H9 (cell line): Measurements from ENCODE around the gene ZFR2. TPM values are rescaled to one million over a fixed set of nuclear protein-coding genes. Genes with fewer than 3 reads are reported as not detected.
A peak's percentile ranks its signal among the peaks of the same experiment; 100 is the strongest.

ENCODE experiments used
- DNase-seq: peaks from one replicate; pipeline ENCODE4 v3.0.0-alpha.2; 2017
- H2AFZ ChIP-seq: one replicate; pipeline ENCODE4 v1.6.1; 2013; ENCODE audit warnings: mild to moderate bottlenecking, low read length, control low read depth, moderate library complexity
- H2AK5ac ChIP-seq: 2 replicates; pipeline ENCODE4 v1.6.1; 2013; ENCODE audit warnings: low read length, control low read depth, mixed read lengths; ENCODE audit not compliant: insufficient read length
- H2BK120ac ChIP-seq: one replicate; pipeline ENCODE4 v1.6.1; 2013; ENCODE audit warnings: low read depth, mild to moderate bottlenecking, low read length, control low read depth, inconsistent platforms; ENCODE audit not compliant: poor library complexity, severe bottlenecking
- H2BK12ac ChIP-seq: 2 replicates; pipeline ENCODE4 v1.6.1; 2013; ENCODE audit warnings: low read length, control low read depth, mixed read lengths, low read depth; ENCODE audit not compliant: insufficient read length
- H2BK15ac ChIP-seq: 2 replicates; pipeline ENCODE4 v1.6.1; 2013; ENCODE audit warnings: low read depth, low read length, control low read depth
- H2BK20ac ChIP-seq: one replicate; pipeline ENCODE4 v1.6.1; 2013; ENCODE audit warnings: low read depth, mild to moderate bottlenecking, low read length, control low read depth, inconsistent platforms; ENCODE audit not compliant: poor library complexity, severe bottlenecking
- H2BK5ac ChIP-seq: 2 replicates; pipeline ENCODE4 v1.6.1; 2013; ENCODE audit warnings: low read length, control low read depth, mixed read lengths; ENCODE audit not compliant: insufficient read length
- H3K14ac ChIP-seq: 2 replicates; pipeline ENCODE4 v1.6.1; 2013; ENCODE audit warnings: low read length, control low read depth; ENCODE audit not compliant: insufficient read depth
- H3K18ac ChIP-seq: 2 replicates; pipeline ENCODE4 v1.6.1; 2013; ENCODE audit warnings: low read depth, mild to moderate bottlenecking, mixed read lengths, low read length, control low read depth; ENCODE audit not compliant: insufficient read length
- H3K23ac ChIP-seq: 2 replicates; pipeline ENCODE4 v1.6.1; 2013; ENCODE audit warnings: low read length, control low read depth, mixed read lengths, low read depth; ENCODE audit not compliant: insufficient read length
- H3K23me2 ChIP-seq: 2 replicates; pipeline ENCODE4 v1.6.1; 2013; ENCODE audit warnings: low read depth, mild to moderate bottlenecking, mixed read lengths, low read length, control low read depth; ENCODE audit not compliant: insufficient read length, poor library complexity, severe bottlenecking
- H3K27ac ChIP-seq: 2 replicates; pipeline ENCODE4 v1.5.1; 2013; ENCODE audit warnings: low read length, control low read depth, mixed read lengths, low read depth; ENCODE audit not compliant: insufficient read length
- H3K27me3 ChIP-seq: 2 replicates; pipeline ENCODE4 v1.6.1; 2013; ENCODE audit warnings: low read length, control low read depth, inconsistent platforms; ENCODE audit not compliant: insufficient read depth
- H3K4ac ChIP-seq: 2 replicates; pipeline ENCODE4 v1.6.1; 2013; ENCODE audit warnings: low read depth, mild to moderate bottlenecking, control low read depth, inconsistent platforms, low read length, moderate library complexity
- H3K4me1 ChIP-seq: 2 replicates; pipeline ENCODE4 v1.6.1; 2013; ENCODE audit warnings: low read length, control low read depth, inconsistent platforms; ENCODE audit not compliant: insufficient read depth
- H3K4me2 ChIP-seq: 2 replicates; pipeline ENCODE4 v1.6.1; 2013; ENCODE audit warnings: low read length, control low read depth, mixed read lengths; ENCODE audit not compliant: insufficient read length, insufficient read depth
- H3K56ac ChIP-seq: 2 replicates; pipeline ENCODE4 v1.6.1; 2013; ENCODE audit warnings: low read depth, mild to moderate bottlenecking, mixed read lengths, low read length, control low read depth; ENCODE audit not compliant: insufficient read length
- H3K79me1 ChIP-seq: 2 replicates; pipeline ENCODE4 v1.6.1; 2013; ENCODE audit warnings: low read depth, mild to moderate bottlenecking, moderate library complexity, low read length, control low read depth, inconsistent platforms; ENCODE audit not compliant: insufficient read depth, poor library complexity, severe bottlenecking
- H3K79me2 ChIP-seq: 2 replicates; pipeline ENCODE4 v1.6.1; 2013; ENCODE audit warnings: low read length, control low read depth, inconsistent platforms; ENCODE audit not compliant: insufficient read depth
- H3K9ac ChIP-seq: 2 replicates; pipeline ENCODE4 v1.6.1; 2013; ENCODE audit warnings: low read length, control low read depth, mixed read lengths; ENCODE audit not compliant: insufficient read length; ENCODE audit errors: extremely low read depth
- H3K9me3 ChIP-seq: one replicate; pipeline ENCODE4 v1.6.1; 2013; ENCODE audit warnings: low read depth, low read length, inconsistent platforms; ENCODE audit not compliant: control insufficient read depth
- H3T11ph ChIP-seq: one replicate; pipeline ENCODE4 v1.6.1; 2013; ENCODE audit warnings: mild to moderate bottlenecking, low read length, control low read depth, inconsistent platforms
- H4K20me1 ChIP-seq: one replicate; pipeline ENCODE4 v1.6.1; 2013; ENCODE audit not compliant: control insufficient read depth, insufficient read length, insufficient read depth
- H4K5ac ChIP-seq: 2 replicates; pipeline ENCODE4 v1.6.1; 2013; ENCODE audit warnings: low read depth, mild to moderate bottlenecking, mixed read lengths, low read length, control low read depth; ENCODE audit not compliant: insufficient read length
- H4K8ac ChIP-seq: replicated peaks from 2 replicates; pipeline ENCODE4 v1.6.1; 2013; ENCODE audit warnings: low read length, control low read depth, mixed read lengths, low read depth; ENCODE audit not compliant: insufficient read length
- H4K91ac ChIP-seq: 2 replicates; pipeline ENCODE4 v1.6.1; 2013; ENCODE audit warnings: low read depth, mild to moderate bottlenecking, moderate library complexity, mixed read lengths, low read length, control low read depth; ENCODE audit not compliant: insufficient read length
- H3K27ac Mint-ChIP-seq, 3 experiments: 2 replicates in 2 of 3; 3 replicates in 1 of 3; pipeline ENCODE4 v1.8.0; 2020 to 2021; ENCODE audit warnings: mixed read lengths in 3 of 3, mild to moderate bottlenecking in 1 of 3, moderate library complexity in 1 of 3
- H3K27me3 Mint-ChIP-seq: 2 replicates; pipeline ENCODE4 v1.8.0; 2021; ENCODE audit warnings: low read depth, mild to moderate bottlenecking, moderate library complexity, mixed read lengths
- H3K36me3 Mint-ChIP-seq, 3 experiments: 2 replicates in 2 of 3; 3 replicates in 1 of 3; pipeline ENCODE4 v1.8.0; 2020 to 2021; ENCODE audit warnings: low read depth in 3 of 3, mixed read lengths in 3 of 3; ENCODE audit not compliant: insufficient read depth in 1 of 3
- H3K4me1 Mint-ChIP-seq, 2 experiments: 2 replicates each; pipeline ENCODE4 v1.8.0; 2020; ENCODE audit warnings: mixed read lengths in 2 of 2
- H3K4me3 Mint-ChIP-seq, 2 experiments: 2 replicates in 1 of 2; 3 replicates in 1 of 2; pipeline ENCODE4 v1.8.0; 2020 to 2021; ENCODE audit warnings: mild to moderate bottlenecking in 2 of 2, mixed read lengths in 2 of 2, moderate library complexity in 1 of 2
- H3K9me3 Mint-ChIP-seq, 2 experiments: 2 replicates in 1 of 2; 3 replicates in 1 of 2; pipeline ENCODE4 v1.8.0; 2020; ENCODE audit warnings: mild to moderate bottlenecking in 2 of 2, mixed read lengths in 2 of 2, moderate library complexity in 1 of 2
- WGBS: extraction: QIAGEN DNeasy Blood & Tissue Kit; methylation state at CpG from one replicate; pipeline ENCODE4 v1.1.7; 2013; ENCODE audit warnings: missing lambda C conversion rate, low lambda C conversion rate, mixed read lengths; ENCODE audit not compliant: insufficient read length; ENCODE audit errors: extremely low coverage; 5-methylcytosine and 5-hydroxymethylcytosine counted together
- long read RNA-seq: library from polyadenylated mRNA; unstranded; transcript quantifications from one replicate; pipeline ENCODE4 v2.0.0, GENCODE V29; 2020
- total RNA-seq: library from RNA; stranded (reverse); gene quantifications from 2 replicates; pipeline ENCODE4 v1.2.1, GENCODE V29; 2021
- TF ChIP-seq, protein P1 (sequence below): fragments of 200-600 bp; sonication (generic); conservative IDR thresholded peaks from 3 replicates; pipeline ENCODE4 v1.8.0; 2021; ENCODE audit warnings: antibody characterized with exemption, mild to moderate bottlenecking

ZFR2 gene
- total RNA-seq = 18.3 and 18.5 TPM in 2 replicates
- long read RNA-seq, transcript ZFR2-204 (3 exons, 1,019 nt) = major isoform, 15 of 33 reads
- long read RNA-seq, partial matches to known transcripts = 3 of 33 reads
- long read RNA-seq, other reads (novel, unspliced or antisense) = 10 of 33 reads

DNA sequence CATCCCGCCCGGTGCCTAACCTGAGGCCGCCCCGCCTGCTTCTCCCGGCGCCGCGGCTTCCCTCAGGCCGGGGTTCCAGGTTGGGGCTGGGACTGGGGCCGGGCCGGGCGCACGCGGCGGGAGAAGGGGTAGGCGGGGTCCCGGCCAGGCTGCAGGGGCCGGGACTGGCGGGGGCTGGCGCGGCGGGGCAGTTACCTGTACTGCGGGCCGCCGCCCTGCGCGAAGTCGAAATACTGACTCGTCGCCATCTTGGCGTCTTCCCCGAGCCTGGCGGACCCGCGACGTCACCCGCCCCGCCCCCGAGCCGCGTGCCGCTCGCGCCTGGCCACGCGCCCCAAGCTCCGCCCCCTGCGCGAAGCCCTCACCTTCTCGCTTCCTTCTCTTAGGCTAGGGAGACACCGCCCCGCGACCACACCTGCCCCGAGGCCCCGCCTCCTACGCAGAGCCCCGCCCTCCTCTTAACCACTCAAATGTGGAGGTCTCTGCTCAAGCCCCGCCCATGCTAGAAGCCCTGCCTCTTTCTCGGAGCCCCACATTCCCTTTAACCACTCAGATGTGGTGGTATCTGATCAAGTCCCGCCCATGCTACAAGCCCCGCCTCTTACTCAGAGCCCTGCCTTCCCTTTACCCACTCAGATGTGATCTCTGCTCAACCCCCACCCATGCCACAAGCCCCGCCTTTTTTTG is at the start of gene ZFR2:
TSS of gene ZFR2 (minus strand) at position 269 of the 687 bp plus-strand sequence. CDS start at position 248, 21 bp downstream.
- Histone ChIP-seq H3K79me1 (no peaks in the 10 kb centered on the region), H3K27me3 (no peaks in the 10 kb centered on the region), H2BK20ac (no peak within 1 kb of the TSS), H3K18ac (peak within 1 kb of the TSS; percentile 95), H3K9ac (no peak within 1 kb of the TSS), H3K4me1 (no peaks in the 10 kb centered on the region; the same call in 1 of the 2 replicates), H3K4ac (no peak within 1 kb of the TSS), H3K23ac (no peak within 1 kb of the TSS), H3K79me2 (no peaks in the 10 kb centered on the region), H3K23me2 (peaks cover 9% of the 10 kb centered on the region), H2AK5ac (no peak within 1 kb of the TSS), H4K91ac (no peak within 1 kb of the TSS), H2BK15ac (no peak within 1 kb of the TSS), H4K5ac (no peak within 1 kb of the TSS), H3T11ph (no peak within 1 kb of the TSS), H4K20me1 (no peaks in the 10 kb centered on the region), H3K14ac (peak within 1 kb of the TSS; percentile 81), H3K56ac (no peak within 1 kb of the TSS), H3K9me3 (no peaks in the 10 kb centered on the region), H2BK120ac (no peak within 1 kb of the TSS), H2BK12ac (no peak within 1 kb of the TSS), H2BK5ac (no peak within 1 kb of the TSS), H2AFZ (no peak within 1 kb of the TSS), H3K4me2 (peak within 1 kb of the TSS; percentile 40), H4K8ac (no peak within 1 kb of the TSS), H3K27ac (no peak within 1 kb of the TSS)
- Mint-ChIP-seq H3K4me3 (peak within 1 kb of the TSS; percentile 66 to 86), H3K4me1 (peaks cover 17 to 19% of the 10 kb centered on the region in 2 experiments), H3K27me3 (peaks cover 50% of the 10 kb centered on the region), H3K27ac (peak within 1 kb of the TSS; percentile 49 to 79 (median 67); a peak in 3 of 7 replicates), H3K9me3 (peaks cover 10 to 14% of the 10 kb centered on the region in 2 experiments), H3K36me3 (peaks cover 5 to 6% (median 6%) of the 10 kb centered on the region in 3 experiments; a peak in 6 of 7 replicates)
- TF ChIP-seq, protein P1, sequence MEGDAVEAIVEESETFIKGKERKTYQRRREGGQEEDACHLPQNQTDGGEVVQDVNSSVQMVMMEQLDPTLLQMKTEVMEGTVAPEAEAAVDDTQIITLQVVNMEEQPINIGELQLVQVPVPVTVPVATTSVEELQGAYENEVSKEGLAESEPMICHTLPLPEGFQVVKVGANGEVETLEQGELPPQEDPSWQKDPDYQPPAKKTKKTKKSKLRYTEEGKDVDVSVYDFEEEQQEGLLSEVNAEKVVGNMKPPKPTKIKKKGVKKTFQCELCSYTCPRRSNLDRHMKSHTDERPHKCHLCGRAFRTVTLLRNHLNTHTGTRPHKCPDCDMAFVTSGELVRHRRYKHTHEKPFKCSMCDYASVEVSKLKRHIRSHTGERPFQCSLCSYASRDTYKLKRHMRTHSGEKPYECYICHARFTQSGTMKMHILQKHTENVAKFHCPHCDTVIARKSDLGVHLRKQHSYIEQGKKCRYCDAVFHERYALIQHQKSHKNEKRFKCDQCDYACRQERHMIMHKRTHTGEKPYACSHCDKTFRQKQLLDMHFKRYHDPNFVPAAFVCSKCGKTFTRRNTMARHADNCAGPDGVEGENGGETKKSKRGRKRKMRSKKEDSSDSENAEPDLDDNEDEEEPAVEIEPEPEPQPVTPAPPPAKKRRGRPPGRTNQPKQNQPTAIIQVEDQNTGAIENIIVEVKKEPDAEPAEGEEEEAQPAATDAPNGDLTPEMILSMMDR = no peak
- peak; percentile 78 for DNase-seq
- WGBS = no CpG with 5 or more reads among the region's 62 CpGs
